GM19193 (cell line): Measurements from ENCODE around the gene ATP8B2.

Source experiments
- POLR2A ChIP-seq: IDR thresholded peaks from 4 replicates; pipeline ENCODE4 v1.6.1; 2011; ENCODE audit not compliant: insufficient read depth, insufficient read length; ENCODE audit errors: extremely low read depth

ATP8B2 gene

GRCh38 chr1:154325583-154326545, 539 bp downstream of the ATP8B2 start:
- no peak for TF ChIP-seq POLR2A

- TF ChIP-seq POLR2A: no peak
These were observed 1.5 kb downstream of the ATP8B2 start for GRCh38 chr1:154326546-154327465.

GRCh38 chr1:154327466-154328317, 2.4 kb downstream of the ATP8B2 start:
- TF ChIP-seq POLR2A: peak; percentile 2

GRCh38 chr1:154328318-154329151, 3.2 kb downstream of the ATP8B2 start:
- TF ChIP-seq POLR2A: no peak

- TF ChIP-seq POLR2A: no peak
These were observed 3.8 kb downstream of the ATP8B2 start for GRCh38 chr1:154329152-154329521.

- no peak for TF ChIP-seq POLR2A
These were observed 4.3 kb downstream of the ATP8B2 start for GRCh38 chr1:154329551-154330131.

- TF ChIP-seq POLR2A: no peak
These were observed 5.3 kb downstream of the ATP8B2 start for GRCh38 chr1:154330669-154331068.

- no peak for TF ChIP-seq POLR2A
These were observed 9.0 kb downstream of the ATP8B2 start for GRCh38 chr1:154334079-154335024.

GRCh38 chr1:154335025-154335714, 9.8 kb downstream of the ATP8B2 start:
- no peak for TF ChIP-seq POLR2A

- TF ChIP-seq POLR2A: no peak
These were observed 12.0 kb downstream of the ATP8B2 start for GRCh38 chr1:154337253-154337894.

- TF ChIP-seq POLR2A: no peak
These were observed 13.6 kb downstream of the ATP8B2 start for GRCh38 chr1:154338875-154339274.
